CD8-positive, alpha-beta memory T cell (primary cell): ENCODE results near the gene EGR4. TPM values are rescaled to one million over a fixed set of nuclear protein-coding genes. Genes with fewer than 3 reads are reported as not detected.
A peak's percentile ranks its signal among the peaks of the same experiment; 100 is the strongest.

Source experiments
- CTCF ChIA-PET: fragments of 350-600 bp; sonication (Branson Sonifier 250); formaldehyde crosslinking; loops from one replicate; lab custom pipeline; 2021; ENCODE audit warnings: antibody characterized with exemption; lab: Charles Lee
- POLR2A ChIA-PET: fragments of 350-600 bp; sonication (Branson Sonifier 250); formaldehyde crosslinking; loops from one replicate; lab custom pipeline; 2021; ENCODE audit warnings: antibody characterized with exemption; lab: Charles Lee
- DNase-seq, 5 donors: peaks; one replicate each; pipeline versions ENCODE4 v3.0.0 to v3.0.0-alpha.2; 2020 to 2022; ENCODE audit warnings: mixed read lengths in 1 of 5
- H3K27ac ChIP-seq: one replicate; pipeline ENCODE4 v1.7.0; 2013; ENCODE audit warnings: low read depth, mild to moderate bottlenecking, low read length, moderate library complexity
- H3K27me3 ChIP-seq: 2 replicates; pipeline ENCODE4 v1.7.0; 2013; ENCODE audit warnings: low read length, mild to moderate bottlenecking; ENCODE audit not compliant: insufficient read depth, poor library complexity, severe bottlenecking
- H3K36me3 ChIP-seq: 2 replicates; pipeline ENCODE4 v1.7.0; 2013; ENCODE audit warnings: mild to moderate bottlenecking, low read length, moderate library complexity; ENCODE audit not compliant: insufficient read depth
- H3K4me1 ChIP-seq: 2 replicates; pipeline ENCODE4 v1.7.0; 2013; ENCODE audit warnings: mild to moderate bottlenecking, low read length, moderate library complexity; ENCODE audit not compliant: insufficient read depth
- H3K4me3 ChIP-seq: 2 replicates; pipeline ENCODE4 v1.7.0; 2013; ENCODE audit warnings: mild to moderate bottlenecking, low read length
- H3K9me3 ChIP-seq: 2 replicates; pipeline ENCODE4 v1.7.0; 2013; ENCODE audit warnings: mild to moderate bottlenecking, low read length
- H3K27ac Mint-ChIP-seq, 8 donors: one replicate each; pipeline ENCODE4 v1.8.0; 2020 to 2021; ENCODE audit warnings: mixed read lengths in 8 of 8, mild to moderate bottlenecking in 6 of 8, inconsistent platforms in 3 of 8, moderate library complexity in 3 of 8
- H3K27me3 Mint-ChIP-seq, 2 donors: one replicate each; pipeline ENCODE4 v1.8.0; 2020 to 2021; ENCODE audit warnings: mixed read lengths in 2 of 2, mild to moderate bottlenecking in 1 of 2, moderate library complexity in 1 of 2
- H3K36me3 Mint-ChIP-seq, 3 donors: one replicate each; pipeline ENCODE4 v1.8.0; 2020 to 2021; ENCODE audit warnings: mixed read lengths in 3 of 3, inconsistent platforms in 1 of 3, mild to moderate bottlenecking in 1 of 3
- H3K4me1 Mint-ChIP-seq, 3 donors: one replicate each; pipeline ENCODE4 v1.8.0; 2020 to 2021; ENCODE audit warnings: mixed read lengths in 3 of 3, inconsistent platforms in 1 of 3, mild to moderate bottlenecking in 1 of 3
- H3K4me3 Mint-ChIP-seq, 7 donors: one replicate each; pipeline ENCODE4 v1.8.0; 2020 to 2021; ENCODE audit warnings: mixed read lengths in 7 of 7, mild to moderate bottlenecking in 6 of 7, moderate library complexity in 4 of 7, inconsistent platforms in 2 of 7
- H3K9me3 Mint-ChIP-seq, 5 donors: one replicate each; pipeline ENCODE4 v1.8.0; 2020 to 2022; ENCODE audit warnings: mixed read lengths in 5 of 5, mild to moderate bottlenecking in 3 of 5, moderate library complexity in 2 of 5, inconsistent platforms in 1 of 5
- polyA plus RNA-seq: library from polyadenylated mRNA; unstranded; fragments of 300-500 nt; fragmentation: Illumina TruSeq; gene quantifications from one replicate; pipeline ENCODE4 v1.2.3, GENCODE V29; 2021
- total RNA-seq, 2 experiments: library from RNA; stranded (reverse); gene quantifications; one replicate each; pipeline ENCODE4 v1.2.3, GENCODE V29; 2021

EGR4 gene
- total and polyA plus RNA-seq, 3 experiments from 2014 or later: 0.31 to 0.55 TPM; not detected in 1

GRCh38 chr2:73289304-73289703, 4.0 kb downstream of the EGR4 start:
- CTCF ChIA-PET: interaction anchor here (0.7 to 6.8 kb wide), 10 partner anchors 8 to 425 kb away, joined by 3 to 54 read pairs (median 8); partner anchors contain the start of genes ALMS1, CCT7 and PRADC1

GRCh38 chr2:73286134-73286655, 7.2 kb downstream of the EGR4 start:
- peak overlapping the region in 5 of 7 donors; percentile 42 to 94 (median 77) for H3K4me3 Mint-ChIP-seq
- peaks cover 21 to 39% (median 34%) of the 10 kb centered on the region in 3 donors for H3K4me1 Mint-ChIP-seq
- Histone ChIP-seq H3K4me1 (peaks cover 22% of the 10 kb centered on the region), H3K36me3 (no peaks in the 10 kb centered on the region), H3K27me3 (no peaks in the 10 kb centered on the region), H3K4me3 (no peak overlapping the region), H3K27ac (no peak overlapping the region), H3K9me3 (no peaks in the 10 kb centered on the region)
- H3K27me3 Mint-ChIP-seq: peaks cover 11 to 18% of the 10 kb centered on the region in 2 donors
- peaks cover 0 to 2% (median 0%) of the 10 kb centered on the region in 5 donors for H3K9me3 Mint-ChIP-seq
- no peak for DNase-seq
- H3K36me3 Mint-ChIP-seq: peaks cover 0 to 1% (median 0%) of the 10 kb centered on the region in 3 donors
- POLR2A ChIA-PET: no interaction called here
- CTCF ChIA-PET: interaction anchor here (1.3 to 1.4 kb wide), 2 partner anchors 8 to 18 kb away, joined by 3 to 4 read pairs; no protein-coding TSS in a partner anchor
- peak overlapping the region in 1 of 8 donors; percentile 27 for H3K27ac Mint-ChIP-seq

More at GRCh38 chr2:73289304-73289703, 4.0 kb downstream of the EGR4 start:
- Mint-ChIP-seq H3K4me3 (peak overlapping the region in 1 of 7 donors; percentile 46), H3K4me1 (peaks cover 18 to 49% (median 34%) of the 10 kb centered on the region in 3 donors), H3K27me3 (peaks cover 20 to 30% of the 10 kb centered on the region in 2 donors), H3K9me3 (peaks cover 0 to 4% (median 0%) of the 10 kb centered on the region in 5 donors), H3K27ac (no peak overlapping the region), H3K36me3 (no peaks in the 10 kb centered on the region)
- POLR2A ChIA-PET: interaction anchor here (4.7 kb wide), 1 partner anchor 55 kb away, joined by 25 read pairs; the partner anchor contains the start of genes CCT7 and PRADC1
- no peak for DNase-seq
- H3K27me3 ChIP-seq: peaks cover 17% of the 10 kb centered on the region
- H3K4me3 ChIP-seq: no peak overlapping the region
- H3K4me1 ChIP-seq: peaks cover 35% of the 10 kb centered on the region
- no peaks in the 10 kb centered on the region for H3K36me3 ChIP-seq
- no peak overlapping the region for H3K27ac ChIP-seq
- no peaks in the 10 kb centered on the region for H3K9me3 ChIP-seq

GRCh38 chr2:73285159-73285739, 8.1 kb downstream of the EGR4 start:
- peaks cover 0 to 1% (median 0%) of the 10 kb centered on the region in 3 donors for H3K36me3 Mint-ChIP-seq
- H3K4me3 ChIP-seq: peak overlapping the region; percentile 70
- POLR2A ChIA-PET: interaction anchor here (0.8 to 1.6 kb wide), 3 partner anchors 52 to 100 kb away, joined by 3 to 6 read pairs (median 5); partner anchors contain the start of genes ALMS1 and PRADC1

GRCh38 chr2:73284296-73285158, 8.8 kb downstream of the EGR4 start, which contains the start of gene FBXO41:
Gene FBXO41 (minus strand): TSS chr2:73284478. CDS start chr2:73269630, 14,848 bp downstream.
- Mint-ChIP-seq H3K36me3 (peaks cover 0 to 1% (median 0%) of the 10 kb centered on the region in 3 donors), H3K9me3 (no peaks in the 10 kb centered on the region), H3K4me1 (peaks cover 17 to 29% (median 24%) of the 10 kb centered on the region in 3 donors), H3K27ac (peak within 1 kb of the TSS; percentile 55 to 91 (median 76)), H3K4me3 (peak within 1 kb of the TSS; percentile 82 to 94 (median 87)), H3K27me3 (peaks cover 3 to 7% of the 10 kb centered on the region in 2 donors)
- Histone ChIP-seq H3K4me3 (peak within 1 kb of the TSS; percentile 70), H3K27ac (peak within 1 kb of the TSS; percentile 45), H3K36me3 (no peaks in the 10 kb centered on the region), H3K9me3 (no peaks in the 10 kb centered on the region), H3K4me1 (peaks cover 18% of the 10 kb centered on the region), H3K27me3 (no peaks in the 10 kb centered on the region)
- DNase-seq: peak; percentile 58 to 80 (median 67)
- ChIA-PET CTCF (interaction anchor here (0.8 to 1.4 kb wide), 5 partner anchors 8 to 50 kb away, joined by 3 to 4 read pairs (median 3); partner anchors contain the start of gene EGR4), POLR2A (interaction anchor here (0.7 to 1.6 kb wide), 7 partner anchors 8 to 213 kb away, joined by 3 to 6 read pairs (median 3); partner anchors contain the start of genes ALMS1, CCT7, EGR4 and PRADC1)

More at GRCh38 chr2:73285159-73285739, 8.1 kb downstream of the EGR4 start:
- Histone ChIP-seq H3K36me3 (no peaks in the 10 kb centered on the region), H3K9me3 (no peaks in the 10 kb centered on the region), H3K27me3 (no peaks in the 10 kb centered on the region), H3K4me1 (peaks cover 18% of the 10 kb centered on the region), H3K27ac (no peak overlapping the region)
- peaks cover 5 to 8% of the 10 kb centered on the region in 2 donors for H3K27me3 Mint-ChIP-seq
- CTCF ChIA-PET: interaction anchor here (0.8 to 1.4 kb wide), 3 partner anchors 9 to 17 kb away, joined by 3 to 4 read pairs (median 4); no protein-coding TSS in a partner anchor
- peak overlapping the region; percentile 72 to 94 (median 79) for H3K4me3 Mint-ChIP-seq
- H3K27ac Mint-ChIP-seq: peak overlapping the region in 6 of 8 donors; percentile 41 to 91 (median 59)
- DNase-seq: no peak
- H3K4me1 Mint-ChIP-seq: peaks cover 17 to 29% (median 25%) of the 10 kb centered on the region in 3 donors
- H3K9me3 Mint-ChIP-seq: peaks cover 0 to under 1% (median 0%) of the 10 kb centered on the region in 5 donors

GRCh38 chr2:73283545-73284295, 9.6 kb downstream of the EGR4 start:
- Histone ChIP-seq H3K4me3 (peak overlapping the region; percentile 70), H3K27ac (peak overlapping the region; percentile 39), H3K27me3 (no peaks in the 10 kb centered on the region), H3K36me3 (no peaks in the 10 kb centered on the region), H3K4me1 (peaks cover 18% of the 10 kb centered on the region), H3K9me3 (no peaks in the 10 kb centered on the region)
- peaks cover 3 to 7% of the 10 kb centered on the region in 2 donors for H3K27me3 Mint-ChIP-seq
- DNase-seq: peak in 1 of 5 donors; percentile 13
- peak overlapping the region in 7 of 8 donors; percentile 55 to 83 (median 71) for H3K27ac Mint-ChIP-seq
- CTCF ChIA-PET: interaction anchor here (0.8 to 0.9 kb wide), 2 partner anchors 9 to 49 kb away, joined by 3 read pairs; partner anchors contain the start of gene EGR4
- H3K36me3 Mint-ChIP-seq: peaks cover 0 to 2% (median 1%) of the 10 kb centered on the region in 3 donors
- H3K9me3 Mint-ChIP-seq: no peaks in the 10 kb centered on the region
- POLR2A ChIA-PET: interaction anchor here (0.7 to 1.6 kb wide), 6 partner anchors 9 to 212 kb away, joined by 3 to 6 read pairs (median 4); partner anchors contain the start of genes ALMS1, CCT7, EGR4 and PRADC1
- peak overlapping the region; percentile 77 to 94 (median 87) for H3K4me3 Mint-ChIP-seq
- peaks cover 17 to 29% (median 28%) of the 10 kb centered on the region in 3 donors for H3K4me1 Mint-ChIP-seq

- H3K4me3 Mint-ChIP-seq: peak overlapping the region; percentile 77 to 94 (median 87)
- ChIA-PET POLR2A (no interaction called here), CTCF (no interaction called here)
- peaks cover 17 to 33% (median 29%) of the 10 kb centered on the region in 3 donors for H3K4me1 Mint-ChIP-seq
- DNase-seq: no peak
- no peaks in the 10 kb centered on the region for H3K36me3 ChIP-seq
- peaks cover 18% of the 10 kb centered on the region for H3K4me1 ChIP-seq
- H3K9me3 ChIP-seq: no peaks in the 10 kb centered on the region
- H3K27ac Mint-ChIP-seq: peak overlapping the region in 7 of 8 donors; percentile 55 to 83 (median 71)
- H3K4me3 ChIP-seq: no peak overlapping the region
- no peak overlapping the region for H3K27ac ChIP-seq
- peaks cover under 1 to 3% of the 10 kb centered on the region in 2 donors for H3K27me3 Mint-ChIP-seq
- H3K36me3 Mint-ChIP-seq: peaks cover 0 to 2% (median 1%) of the 10 kb centered on the region in 3 donors
- H3K9me3 Mint-ChIP-seq: no peaks in the 10 kb centered on the region
- no peaks in the 10 kb centered on the region for H3K27me3 ChIP-seq
Observed at GRCh38 chr2:73282924-73283544, 10.3 kb downstream of the EGR4 start.
